GM23338 (cell line): ENCODE measurements around the gene ADPRHL1. TPM values are rescaled to one million over a fixed set of nuclear protein-coding genes. Genes with fewer than 3 reads are reported as not detected.

Source experiments
- ATAC-seq: fragments of 200-7000 bp; cut with Tn5 transposase; 3 replicates; pipeline ENCODE4 v1.9.1; 2020
- DNase-seq: peaks from one replicate; pipeline ENCODE4 v3.0.0-alpha.2; 2015; ENCODE audit warnings: low spot score
- H2AFZ ChIP-seq: fragments of 200-600 bp; sonication (generic); 2 replicates; pipeline ENCODE4 v1.8.0; 2016; ENCODE audit warnings: antibody characterized with exemption, mild to moderate bottlenecking, moderate library complexity
- H3F3A ChIP-seq: fragments of 200-600 bp; sonication (generic); replicated peaks from 2 replicates; pipeline ENCODE4 v1.8.0; 2017; ENCODE audit warnings: antibody characterized with exemption, mixed run types, low read depth
- H3K27ac ChIP-seq: fragments of 200-600 bp; sonication (generic); 2 replicates; pipeline ENCODE4 v1.6.1; 2016; ENCODE audit warnings: low read depth
- H3K27me3 ChIP-seq: fragments of 200-600 bp; sonication (generic); 2 replicates; pipeline ENCODE4 v1.8.0; 2016; ENCODE audit warnings: mild to moderate bottlenecking, mixed run types, moderate library complexity; ENCODE audit not compliant: insufficient read depth
- H3K36me3 ChIP-seq: fragments of 200-600 bp; sonication (generic); 2 replicates; pipeline ENCODE4 v1.8.0; 2016; ENCODE audit warnings: mild to moderate bottlenecking; ENCODE audit not compliant: insufficient read depth
- H3K4me1 ChIP-seq: fragments of 200-600 bp; sonication (generic); 2 replicates; pipeline ENCODE4 v1.8.0; 2016; ENCODE audit warnings: mild to moderate bottlenecking, moderate library complexity; ENCODE audit not compliant: insufficient read depth
- H3K4me2 ChIP-seq: fragments of 200-600 bp; sonication (generic); 2 replicates; pipeline ENCODE4 v1.7.1; 2017; ENCODE audit warnings: mixed run types
- H3K4me3 ChIP-seq: fragments of 200-600 bp; sonication (generic); 2 replicates; pipeline ENCODE4 v1.6.1; 2016; ENCODE audit warnings: mixed run types
- H3K79me2 ChIP-seq: fragments of 200-600 bp; sonication (generic); replicated peaks from 2 replicates; pipeline ENCODE4 v1.8.0; 2017; ENCODE audit warnings: mild to moderate bottlenecking; ENCODE audit not compliant: insufficient read depth
- H3K9me2 ChIP-seq: fragments of 200-600 bp; sonication (generic); 2 replicates; pipeline ENCODE4 v1.8.0; 2017; ENCODE audit not compliant: insufficient read depth
- H4K20me1 ChIP-seq: fragments of 200-600 bp; sonication (generic); replicated peaks from 2 replicates; pipeline ENCODE4 v1.8.0; 2017; ENCODE audit warnings: mild to moderate bottlenecking; ENCODE audit not compliant: insufficient read depth
- H3K27ac Mint-ChIP-seq: 2 replicates; pipeline ENCODE4 v1.8.0; 2020; ENCODE audit warnings: inconsistent platforms, mild to moderate bottlenecking, moderate library complexity, mixed read lengths
- H3K27me3 Mint-ChIP-seq: 3 replicates; pipeline ENCODE4 v1.8.0; 2022; ENCODE audit warnings: low read depth, mild to moderate bottlenecking, moderate library complexity, mixed read lengths, inconsistent platforms; ENCODE audit not compliant: insufficient read depth, poor library complexity
- H3K36me3 Mint-ChIP-seq: 3 replicates; pipeline ENCODE4 v1.8.0; 2021; ENCODE audit warnings: low read depth, mild to moderate bottlenecking, inconsistent platforms, moderate library complexity, mixed read lengths
- H3K4me1 Mint-ChIP-seq: 3 replicates; pipeline ENCODE4 v1.8.0; 2020; ENCODE audit warnings: mild to moderate bottlenecking, inconsistent platforms, mixed read lengths
- H3K4me3 Mint-ChIP-seq: 3 replicates; pipeline ENCODE4 v1.8.0; 2021; ENCODE audit warnings: moderate library complexity, mild to moderate bottlenecking, inconsistent platforms, mixed read lengths
- H3K9me3 Mint-ChIP-seq: 3 replicates; pipeline ENCODE4 v1.8.0; 2020; ENCODE audit warnings: moderate library complexity, mild to moderate bottlenecking, inconsistent platforms, mixed read lengths
- CREB1 ChIP-seq: fragments of 250-450 bp; sonication (Bioruptor Pico); IDR thresholded peaks from 2 replicates; pipeline ENCODE4 v1.5.0; 2020; ENCODE audit warnings: low read depth, mild to moderate bottlenecking, moderate library complexity
- ETS1 ChIP-seq: IDR thresholded peaks from 2 replicates; pipeline ENCODE4 v1.6.1; 2016; ENCODE audit warnings: antibody characterized with exemption
- EZH2 ChIP-seq: fragments of 200-600 bp; sonication (generic); IDR thresholded peaks from one replicate; pipeline ENCODE4 v1.8.0; 2017; ENCODE audit warnings: antibody characterized with exemption, mild to moderate bottlenecking, low read depth; ENCODE audit not compliant: unreplicated experiment
- EZH2phosphoT487 ChIP-seq: fragments of 200-600 bp; sonication (generic); IDR thresholded peaks from one replicate; pipeline ENCODE4 v1.8.1; 2018; ENCODE audit warnings: antibody characterized with exemption; ENCODE audit not compliant: unreplicated experiment
- JUNB ChIP-seq: IDR thresholded peaks from one replicate; pipeline ENCODE4 v1.6.1; 2016; ENCODE audit warnings: antibody characterized with exemption; ENCODE audit not compliant: unreplicated experiment
- NANOG ChIP-seq: IDR thresholded peaks from 2 replicates; pipeline ENCODE4 v1.6.1; 2016; ENCODE audit warnings: antibody characterized with exemption, borderline replicate concordance
- POLR2AphosphoS5 ChIP-seq: IDR thresholded peaks from 2 replicates; pipeline ENCODE4 v1.6.1; 2016; ENCODE audit warnings: antibody characterized with exemption, low read depth
- STAT1 ChIP-seq: IDR thresholded peaks from one replicate; pipeline ENCODE4 v1.6.1; 2016; ENCODE audit warnings: antibody characterized with exemption; ENCODE audit not compliant: unreplicated experiment
- ZNF114 ChIP-seq: fragments of 250-450 bp; sonication (Bioruptor Pico); IDR thresholded peaks from 2 replicates; pipeline ENCODE4 v1.5.0; 2020; ENCODE audit warnings: mild to moderate bottlenecking, moderate library complexity
- ZNF331 ChIP-seq: fragments of 250-450 bp; sonication (Bioruptor Pico); IDR thresholded peaks from 2 replicates; pipeline ENCODE4 v1.5.0; 2020; ENCODE audit warnings: low read depth, mild to moderate bottlenecking, moderate library complexity
- ZNF462 ChIP-seq: fragments of 250-450 bp; sonication (Bioruptor Pico); IDR thresholded peaks from 2 replicates; pipeline ENCODE4 v1.5.0; 2020; ENCODE audit warnings: mild to moderate bottlenecking, moderate library complexity
- polyA plus RNA-seq: library from polyadenylated mRNA; unstranded; fragments of >200 nt; fragmentation: Nextera tagmentation; extraction: Ambion mirVana; gene quantifications from 2 replicates; pipeline ENCODE4 v1.2.1, GENCODE V29; 2016
- total RNA-seq: library from RNA; depleted of rRNA; stranded (reverse); fragments of >200 nt; shearing (Covaris generic); gene quantifications from 2 replicates; pipeline ENCODE4 v1.2.3, GENCODE V29; 2014
- TF ChIP-seq, protein P1 (sequence below), 2 experiments: fragments of 200-600 bp in 1 of 2; sonication (generic) in 1 of 2; conservative IDR thresholded peaks; 2 replicates each; pipeline versions ENCODE4 v1.5.1 to v1.6.1; 2016 to 2017; ENCODE audit warnings: antibody characterized with exemption in 2 of 2, low read depth in 2 of 2, mild to moderate bottlenecking in 2 of 2, moderate library complexity in 1 of 2
- TF ChIP-seq, protein P2 (sequence below): IDR thresholded peaks from one replicate; pipeline ENCODE4 v1.6.1; 2018; ENCODE audit warnings: antibody characterized with exemption; ENCODE audit not compliant: unreplicated experiment

ADPRHL1 gene
- total and polyA plus RNA-seq, 2 experiments from 2014 or later = 0.80 to 1.0 TPM

- H3K4me1 ChIP-seq = no peaks in the 10 kb centered on the region
- H2AFZ ChIP-seq = no peak overlapping the region
- TF ChIP-seq ZNF114 (CRISPR knock-in tag) (no peak), ZNF331 (CRISPR knock-in tag) (no peak), EZH2phosphoT487 (no peak), STAT1 (no peak), CREB1 (CRISPR knock-in tag) (no peak), JUNB (no peak), POLR2AphosphoS5 (no peak), ETS1 (no peak), NANOG (no peak), ZNF462 (CRISPR knock-in tag) (no peak), EZH2 (no peak)
- TF ChIP-seq, protein P1, sequence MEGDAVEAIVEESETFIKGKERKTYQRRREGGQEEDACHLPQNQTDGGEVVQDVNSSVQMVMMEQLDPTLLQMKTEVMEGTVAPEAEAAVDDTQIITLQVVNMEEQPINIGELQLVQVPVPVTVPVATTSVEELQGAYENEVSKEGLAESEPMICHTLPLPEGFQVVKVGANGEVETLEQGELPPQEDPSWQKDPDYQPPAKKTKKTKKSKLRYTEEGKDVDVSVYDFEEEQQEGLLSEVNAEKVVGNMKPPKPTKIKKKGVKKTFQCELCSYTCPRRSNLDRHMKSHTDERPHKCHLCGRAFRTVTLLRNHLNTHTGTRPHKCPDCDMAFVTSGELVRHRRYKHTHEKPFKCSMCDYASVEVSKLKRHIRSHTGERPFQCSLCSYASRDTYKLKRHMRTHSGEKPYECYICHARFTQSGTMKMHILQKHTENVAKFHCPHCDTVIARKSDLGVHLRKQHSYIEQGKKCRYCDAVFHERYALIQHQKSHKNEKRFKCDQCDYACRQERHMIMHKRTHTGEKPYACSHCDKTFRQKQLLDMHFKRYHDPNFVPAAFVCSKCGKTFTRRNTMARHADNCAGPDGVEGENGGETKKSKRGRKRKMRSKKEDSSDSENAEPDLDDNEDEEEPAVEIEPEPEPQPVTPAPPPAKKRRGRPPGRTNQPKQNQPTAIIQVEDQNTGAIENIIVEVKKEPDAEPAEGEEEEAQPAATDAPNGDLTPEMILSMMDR (conservative IDR thresholded peaks at IDR 0.05; ENCODE audit: low read depth in 2 of 2) = no peak
- TF ChIP-seq, protein P2, sequence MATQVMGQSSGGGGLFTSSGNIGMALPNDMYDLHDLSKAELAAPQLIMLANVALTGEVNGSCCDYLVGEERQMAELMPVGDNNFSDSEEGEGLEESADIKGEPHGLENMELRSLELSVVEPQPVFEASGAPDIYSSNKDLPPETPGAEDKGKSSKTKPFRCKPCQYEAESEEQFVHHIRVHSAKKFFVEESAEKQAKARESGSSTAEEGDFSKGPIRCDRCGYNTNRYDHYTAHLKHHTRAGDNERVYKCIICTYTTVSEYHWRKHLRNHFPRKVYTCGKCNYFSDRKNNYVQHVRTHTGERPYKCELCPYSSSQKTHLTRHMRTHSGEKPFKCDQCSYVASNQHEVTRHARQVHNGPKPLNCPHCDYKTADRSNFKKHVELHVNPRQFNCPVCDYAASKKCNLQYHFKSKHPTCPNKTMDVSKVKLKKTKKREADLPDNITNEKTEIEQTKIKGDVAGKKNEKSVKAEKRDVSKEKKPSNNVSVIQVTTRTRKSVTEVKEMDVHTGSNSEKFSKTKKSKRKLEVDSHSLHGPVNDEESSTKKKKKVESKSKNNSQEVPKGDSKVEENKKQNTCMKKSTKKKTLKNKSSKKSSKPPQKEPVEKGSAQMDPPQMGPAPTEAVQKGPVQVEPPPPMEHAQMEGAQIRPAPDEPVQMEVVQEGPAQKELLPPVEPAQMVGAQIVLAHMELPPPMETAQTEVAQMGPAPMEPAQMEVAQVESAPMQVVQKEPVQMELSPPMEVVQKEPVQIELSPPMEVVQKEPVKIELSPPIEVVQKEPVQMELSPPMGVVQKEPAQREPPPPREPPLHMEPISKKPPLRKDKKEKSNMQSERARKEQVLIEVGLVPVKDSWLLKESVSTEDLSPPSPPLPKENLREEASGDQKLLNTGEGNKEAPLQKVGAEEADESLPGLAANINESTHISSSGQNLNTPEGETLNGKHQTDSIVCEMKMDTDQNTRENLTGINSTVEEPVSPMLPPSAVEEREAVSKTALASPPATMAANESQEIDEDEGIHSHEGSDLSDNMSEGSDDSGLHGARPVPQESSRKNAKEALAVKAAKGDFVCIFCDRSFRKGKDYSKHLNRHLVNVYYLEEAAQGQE = no peak
- H3K79me2 ChIP-seq = no peaks in the 10 kb centered on the region
- no peak overlapping the region for H3K27ac Mint-ChIP-seq
- no peaks in the 10 kb centered on the region for H3K9me3 Mint-ChIP-seq
- H3K27ac ChIP-seq = no peak overlapping the region
- H4K20me1 ChIP-seq = no peaks in the 10 kb centered on the region
- peaks cover 3% of the 10 kb centered on the region; the same call in 1 of the 3 replicates for H3K4me1 Mint-ChIP-seq
- H3K27me3 Mint-ChIP-seq = peaks cover 17% of the 10 kb centered on the region
- H3K36me3 ChIP-seq = no peaks in the 10 kb centered on the region
- H3K4me2 ChIP-seq = no peak overlapping the region
- H3K4me3 Mint-ChIP-seq = no peak overlapping the region
- H3F3A ChIP-seq = 0 out of 2 replicates have a peak, but pooled peaks cover 6% of the 10 kb centered on the region
- H3K4me3 ChIP-seq = no peak overlapping the region
- no peaks in the 10 kb centered on the region for H3K9me2 ChIP-seq
- no peaks in the 10 kb centered on the region for H3K36me3 Mint-ChIP-seq
- DNase-seq (no peak), ATAC-seq (no peak)
- H3K27me3 ChIP-seq = no peaks in the 10 kb centered on the region
Observed at GRCh38 chr13:113422807-113423519, 30.3 kb downstream of the ADPRHL1 start.
